Raji (cell line): ENCODE results near the gene CEP112.

Source experiments
- POLR2A ChIP-seq: IDR thresholded peaks from 2 replicates; pipeline ENCODE4 v1.6.1; 2011; ENCODE audit warnings: low read depth, low read length, control low read depth; ENCODE audit not compliant: insufficient read depth

Gene CEP112

DNA sequence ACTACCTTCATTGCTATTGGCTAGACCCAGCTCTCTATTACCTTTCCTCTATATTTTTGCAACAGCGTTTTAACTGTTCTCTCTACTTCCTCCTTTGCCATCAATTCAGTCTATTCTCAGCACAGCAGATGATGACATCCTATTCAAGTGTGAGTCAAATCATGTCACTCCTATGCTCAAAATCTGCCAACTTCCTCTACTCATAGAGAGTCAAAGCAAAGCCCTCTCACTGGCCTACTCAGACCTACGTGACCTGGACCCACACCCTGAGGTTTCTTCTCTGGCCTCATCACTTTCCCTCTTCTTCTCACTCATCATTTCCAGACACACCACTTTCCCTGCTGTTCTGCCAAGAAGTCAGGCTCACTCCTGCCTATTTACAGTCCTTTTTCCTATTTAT is 341.4 kb downstream of the CEP112 start:
- TF ChIP-seq POLR2A = no peak

GRCh38 chr17:65848751-65849150 is 343.2 kb downstream of the CEP112 start:
- no peak for TF ChIP-seq POLR2A

GRCh38 chr17:65841089-65841488 is 350.8 kb downstream of the CEP112 start:
- no peak for TF ChIP-seq POLR2A

DNA sequence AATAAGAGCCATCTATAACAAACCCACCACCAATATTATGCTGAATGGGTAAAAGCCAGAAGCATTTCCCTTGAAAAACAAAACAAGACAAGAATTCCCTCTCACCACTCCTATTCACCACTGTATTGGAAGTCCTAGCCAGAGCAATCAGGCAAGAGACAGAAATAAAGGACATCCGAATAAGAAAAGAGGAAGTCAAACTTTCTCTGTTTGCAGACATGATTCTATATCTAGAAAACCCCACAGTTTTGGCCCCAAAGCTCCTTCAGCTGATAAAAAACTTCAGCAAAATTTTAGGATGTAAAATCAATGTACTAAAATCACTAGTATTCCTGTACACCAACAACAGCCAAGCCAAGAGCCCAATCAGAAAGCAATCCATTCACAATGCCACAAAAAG is 358.7 kb downstream of the CEP112 start:
- TF ChIP-seq POLR2A = no peak

DNA sequence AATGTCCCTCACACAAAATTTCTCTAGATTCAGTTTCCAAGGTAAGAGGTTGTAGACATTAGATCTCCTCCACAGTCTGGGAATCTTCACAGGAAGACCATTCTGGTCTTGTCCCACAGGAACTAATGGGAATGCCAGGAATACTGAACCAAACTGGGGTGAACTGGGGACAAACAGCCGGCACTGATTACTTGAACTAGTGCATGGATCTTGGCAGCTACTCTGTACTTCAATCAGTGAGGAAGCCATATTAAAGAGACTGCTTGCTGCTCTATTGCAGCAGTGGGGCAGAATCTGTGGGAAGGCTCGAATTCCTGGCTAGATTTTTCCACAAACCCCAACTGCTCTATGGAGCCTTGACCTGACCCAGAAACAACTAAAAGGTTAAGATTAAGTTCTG is 361.6 kb downstream of the CEP112 start:
- TF ChIP-seq POLR2A = no peak

DNA sequence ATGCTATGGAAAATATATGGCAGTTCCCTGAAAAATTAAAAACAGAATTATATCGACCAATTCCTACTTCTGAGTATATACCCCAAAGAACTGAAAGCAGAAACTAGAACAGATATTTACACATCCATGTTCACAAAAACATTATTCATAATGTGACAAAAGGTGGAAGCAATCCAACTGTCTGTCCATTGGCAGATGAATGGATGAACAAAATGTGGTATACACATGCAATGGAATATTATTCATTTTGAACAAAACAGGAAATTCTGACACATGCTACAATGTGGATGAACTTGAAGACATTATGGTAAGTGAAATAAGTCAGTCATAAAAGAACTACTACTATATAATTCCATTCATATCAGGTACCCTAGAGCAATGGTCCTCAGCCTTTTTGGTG is 367.0 kb downstream of the CEP112 start:
- TF ChIP-seq POLR2A = no peak

- no peak for TF ChIP-seq POLR2A
Observed at GRCh38 chr17:65823713-65824112, 368.2 kb downstream of the CEP112 start.

GRCh38 chr17:65820811-65821210 is 371.1 kb downstream of the CEP112 start:
- TF ChIP-seq POLR2A = no peak

DNA sequence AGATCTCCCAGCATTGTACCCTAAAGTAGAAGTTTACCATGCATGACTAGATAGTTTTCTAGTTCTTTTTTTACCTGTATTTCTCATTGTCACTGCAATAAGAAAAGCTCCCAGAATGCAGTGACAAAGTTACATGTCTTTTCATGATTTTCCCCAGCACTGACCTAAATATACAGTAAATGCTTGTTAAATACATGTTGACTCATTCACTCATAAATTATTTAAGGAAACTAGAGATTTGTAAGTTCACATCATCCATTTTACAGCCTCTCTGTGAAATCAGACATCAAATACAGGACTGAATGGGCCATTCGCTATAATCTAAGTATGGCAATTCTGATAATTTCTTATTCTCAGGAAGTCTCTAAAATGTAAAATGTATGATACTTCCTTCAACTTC is 371.6 kb downstream of the CEP112 start:
- no peak for TF ChIP-seq POLR2A

DNA sequence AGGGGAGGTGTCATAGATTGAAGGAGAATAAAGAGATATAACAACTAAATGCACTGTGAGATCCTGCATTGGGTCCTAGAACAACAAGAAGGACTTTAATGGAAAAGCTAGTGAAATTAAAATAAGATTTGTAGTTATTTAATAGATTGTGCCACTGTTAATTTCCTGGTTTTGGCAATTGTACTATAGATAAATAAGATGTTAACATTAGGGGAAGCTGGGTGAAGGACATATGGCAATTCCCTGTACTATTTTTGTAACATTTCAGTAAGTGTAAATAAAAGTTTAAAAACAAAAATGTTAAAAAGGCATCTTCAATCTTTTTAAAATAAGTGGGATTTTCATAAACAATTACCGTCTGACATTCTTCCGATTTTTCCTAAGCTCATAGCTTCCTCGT is 372.1 kb downstream of the CEP112 start:
- no peak for TF ChIP-seq POLR2A

- no peak for TF ChIP-seq POLR2A
Observed at GRCh38 chr17:65817951-65818350, 374.0 kb downstream of the CEP112 start.

GRCh38 chr17:65814418-65814817 is 377.5 kb downstream of the CEP112 start:
- no peak for TF ChIP-seq POLR2A

GRCh38 chr17:65813306-65813705 is 378.6 kb downstream of the CEP112 start:
- TF ChIP-seq POLR2A = no peak

DNA sequence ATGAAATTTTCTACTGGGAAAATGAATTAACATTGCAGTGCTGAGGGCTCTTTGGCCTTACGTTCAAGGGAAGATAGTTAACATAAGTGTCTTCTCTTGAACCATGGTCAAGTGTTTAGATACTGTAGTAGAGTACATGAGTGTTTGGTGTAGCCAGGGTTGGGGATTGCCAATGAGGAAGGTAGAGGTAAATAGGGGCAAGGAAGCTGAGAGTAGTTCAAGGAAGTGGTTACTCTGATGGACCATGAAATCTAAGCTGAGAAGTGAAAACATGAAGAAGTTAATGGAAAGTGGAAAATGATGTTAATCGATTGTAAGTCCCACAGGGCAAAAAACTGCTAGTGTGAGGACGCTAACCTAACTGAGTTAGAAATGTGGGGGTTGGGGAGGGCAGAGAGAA is 380.9 kb downstream of the CEP112 start:
- TF ChIP-seq POLR2A = no peak

DNA sequence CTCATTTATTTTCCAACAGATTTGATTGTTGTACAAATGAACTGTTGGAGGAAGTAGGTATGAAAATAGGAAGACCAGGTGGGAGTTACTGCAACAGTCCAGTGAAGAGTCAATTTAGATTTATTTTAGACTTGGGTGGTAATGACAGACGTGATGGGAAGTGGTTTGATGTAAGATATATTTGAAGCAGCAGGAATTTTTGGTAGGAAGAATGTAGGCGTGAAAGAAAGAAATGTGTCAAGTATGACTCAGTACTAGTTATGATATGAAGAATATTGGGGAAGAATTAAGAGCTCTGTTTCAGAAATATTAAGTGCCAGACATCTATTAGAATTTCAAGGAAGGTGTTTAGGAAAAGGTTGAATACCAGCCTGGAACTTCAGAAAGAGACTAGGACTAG is 382.6 kb downstream of the CEP112 start:
- no peak for TF ChIP-seq POLR2A

GRCh38 chr17:65807361-65807760 is 384.6 kb downstream of the CEP112 start:
- TF ChIP-seq POLR2A = no peak

- TF ChIP-seq POLR2A = no peak
Observed at GRCh38 chr17:65801513-65801912, 390.4 kb downstream of the CEP112 start.

- no peak for TF ChIP-seq POLR2A
Observed at GRCh38 chr17:65800655-65801054, 391.3 kb downstream of the CEP112 start.
